Esophagus muscularis mucosa (tissue), 3 donors: ENCODE data around the gene ULBP3.

Experiments
- POLR2A ChIP-seq: fragments of 450-650 bp; IDR thresholded peaks from one replicate; pipeline ENCODE4 v1.6.1; 2017; ENCODE audit warnings: antibody characterized with exemption, moderate library complexity, mild to moderate bottlenecking, low read depth
- POLR2AphosphoS5 ChIP-seq, 2 donors: sonication (generic); formaldehyde crosslinking; IDR thresholded peaks; one replicate each; pipeline ENCODE4 v1.6.1; 2017; ENCODE audit warnings: antibody characterized with exemption in 2 of 2
- TF ChIP-seq, protein P1 (sequence below), 3 experiments: fragments of 200-600 bp in 2 of 3; fragments of 450-650 bp in 1 of 3; sonication (generic) in 2 of 3; IDR thresholded peaks; one replicate each; pipeline ENCODE4 v1.5.1; 2017 to 2019; ENCODE audit warnings: antibody characterized with exemption in 3 of 3, mild to moderate bottlenecking in 2 of 3, moderate library complexity in 1 of 3

- TF ChIP-seq, protein P1, sequence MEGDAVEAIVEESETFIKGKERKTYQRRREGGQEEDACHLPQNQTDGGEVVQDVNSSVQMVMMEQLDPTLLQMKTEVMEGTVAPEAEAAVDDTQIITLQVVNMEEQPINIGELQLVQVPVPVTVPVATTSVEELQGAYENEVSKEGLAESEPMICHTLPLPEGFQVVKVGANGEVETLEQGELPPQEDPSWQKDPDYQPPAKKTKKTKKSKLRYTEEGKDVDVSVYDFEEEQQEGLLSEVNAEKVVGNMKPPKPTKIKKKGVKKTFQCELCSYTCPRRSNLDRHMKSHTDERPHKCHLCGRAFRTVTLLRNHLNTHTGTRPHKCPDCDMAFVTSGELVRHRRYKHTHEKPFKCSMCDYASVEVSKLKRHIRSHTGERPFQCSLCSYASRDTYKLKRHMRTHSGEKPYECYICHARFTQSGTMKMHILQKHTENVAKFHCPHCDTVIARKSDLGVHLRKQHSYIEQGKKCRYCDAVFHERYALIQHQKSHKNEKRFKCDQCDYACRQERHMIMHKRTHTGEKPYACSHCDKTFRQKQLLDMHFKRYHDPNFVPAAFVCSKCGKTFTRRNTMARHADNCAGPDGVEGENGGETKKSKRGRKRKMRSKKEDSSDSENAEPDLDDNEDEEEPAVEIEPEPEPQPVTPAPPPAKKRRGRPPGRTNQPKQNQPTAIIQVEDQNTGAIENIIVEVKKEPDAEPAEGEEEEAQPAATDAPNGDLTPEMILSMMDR (IDR thresholded peaks at IDR 0.05) = no peak
- no peak for TF ChIP-seq POLR2AphosphoS5 (IDR thresholded peaks at IDR 0.05)
- TF ChIP-seq POLR2A = no peak
These were observed 33.9 kb upstream of the ULBP3 start for GRCh38 chr6:150102750-150103270.
